Measurements from ENCODE around the gene LNP1.

The LNP1 gene

DNA sequence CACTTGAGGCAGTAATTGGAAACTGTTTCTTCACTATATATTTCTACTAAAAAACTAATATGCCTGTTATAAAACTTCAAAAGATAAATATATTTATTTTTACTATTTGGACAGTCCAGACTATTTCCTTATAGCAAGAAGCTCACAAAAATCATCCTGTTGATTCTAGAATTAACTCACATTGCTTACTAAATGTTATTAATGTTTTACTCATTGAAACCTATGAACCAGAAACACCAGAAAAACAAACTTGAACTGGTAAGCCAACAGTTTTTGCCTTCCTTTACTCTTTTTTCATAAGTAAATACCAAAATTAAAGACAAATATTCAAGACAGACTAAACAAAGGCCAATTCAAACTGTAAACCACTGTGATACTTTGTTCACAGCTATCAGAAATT lies 26.8 kb upstream of the LNP1 start:
- Mint-ChIP-seq H3K4me3 (no peak overlapping the region), H3K36me3 (ENCODE audit: insufficient read depth) (peaks cover 58% of the 10 kb centered on the region), H3K27me3 (no peaks in the 10 kb centered on the region), H3K4me1 (ENCODE audit: low read depth in 2 of 2) (peaks cover 0 to 4% of the 10 kb centered on the region in 2 donors), H3K27ac (no peak overlapping the region), H3K9me3 (no peaks in the 10 kb centered on the region)
- ATAC-seq (replicated peaks) (no peak), DNase-seq (no peak)

- no peak overlapping the region for H3K27ac Mint-ChIP-seq
- H3K4me1 Mint-ChIP-seq (ENCODE audit: low read depth in 2 of 2) = peaks cover 0 to 4% of the 10 kb centered on the region in 2 donors
- no peaks in the 10 kb centered on the region for H3K27me3 Mint-ChIP-seq
- peaks cover 61% of the 10 kb centered on the region for H3K36me3 Mint-ChIP-seq (ENCODE audit: insufficient read depth)
- no peak overlapping the region for H3K4me3 Mint-ChIP-seq
- H3K9me3 Mint-ChIP-seq = no peaks in the 10 kb centered on the region
- ATAC-seq (replicated peaks) = no peak
- no peak for DNase-seq
These were observed 25.0 kb upstream of the LNP1 start for GRCh38 chr3:100376301-100376700.

- peaks cover 35% of the 10 kb centered on the region for H3K36me3 Mint-ChIP-seq (ENCODE audit: insufficient read depth)
- no peak overlapping the region for H3K27ac Mint-ChIP-seq
These were observed 16.4 kb upstream of the LNP1 start for GRCh38 chr3:100384733-100385525.

GRCh38 chr3:100386437-100387074 lies 14.8 kb upstream of the LNP1 start:
- Mint-ChIP-seq H3K4me1 (ENCODE audit: low read depth in 2 of 2) (peaks cover 0 to 26% of the 10 kb centered on the region in 2 donors), H3K27me3 (no peaks in the 10 kb centered on the region), H3K4me3 (no peak overlapping the region), H3K9me3 (no peaks in the 10 kb centered on the region), H3K36me3 (ENCODE audit: insufficient read depth) (peaks cover 24% of the 10 kb centered on the region), H3K27ac (peak overlapping the region in 1 of 2 donors; percentile 65)
- ATAC-seq (replicated peaks) (no peak), DNase-seq (no peak)

More at GRCh38 chr3:100384733-100385525, 16.4 kb upstream of the LNP1 start:
- Mint-ChIP-seq H3K4me1 (ENCODE audit: low read depth in 2 of 2) (peaks cover 0 to 27% of the 10 kb centered on the region in 2 donors), H3K9me3 (no peaks in the 10 kb centered on the region), H3K4me3 (no peak overlapping the region), H3K27me3 (no peaks in the 10 kb centered on the region)
- no peak for DNase-seq
- no peak for ATAC-seq (replicated peaks)

- Mint-ChIP-seq H3K4me1 (ENCODE audit: low read depth in 2 of 2) (peaks cover 3 to 30% of the 10 kb centered on the region in 2 donors), H3K36me3 (ENCODE audit: insufficient read depth) (peaks cover 10% of the 10 kb centered on the region), H3K4me3 (no peak overlapping the region), H3K27ac (no peak overlapping the region), H3K27me3 (no peaks in the 10 kb centered on the region), H3K9me3 (no peaks in the 10 kb centered on the region)
- DNase-seq (no peak), ATAC-seq (replicated peaks) (no peak)
These were observed 12.3 kb upstream of the LNP1 start for GRCh38 chr3:100389025-100389424.

DNA sequence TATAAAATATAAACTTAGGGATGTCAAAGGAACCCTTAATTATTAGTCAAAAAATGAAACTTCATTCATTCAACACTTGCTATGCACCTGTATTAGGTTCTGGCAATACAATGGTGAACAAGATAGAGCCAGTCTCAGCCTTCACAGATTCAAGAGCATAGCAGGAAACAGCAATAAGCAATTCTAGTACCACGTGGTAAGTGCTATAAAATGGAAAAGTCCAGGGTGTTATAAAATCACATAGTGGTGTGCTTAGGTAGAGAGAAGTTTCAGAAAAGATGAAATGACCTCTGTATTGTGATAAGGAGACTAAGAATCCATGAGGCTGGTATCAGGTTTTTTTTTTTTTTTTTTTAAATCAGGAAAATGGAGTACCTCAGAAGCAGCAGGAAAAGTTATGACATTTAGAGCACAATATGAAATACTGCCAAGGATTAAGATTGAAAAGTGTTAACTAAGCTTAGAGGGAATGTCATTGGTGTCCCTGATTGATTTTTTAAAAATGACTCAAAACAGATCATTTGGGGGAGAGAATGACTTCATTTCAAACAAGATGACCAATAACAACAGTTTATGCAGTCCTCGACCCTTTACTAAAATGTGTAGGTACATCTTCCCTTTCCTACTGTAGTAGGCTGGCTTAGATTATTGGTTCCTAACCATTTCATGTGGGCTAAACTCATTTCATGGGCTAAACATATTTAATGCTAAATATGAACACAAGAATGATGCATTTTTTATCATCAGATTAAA lies 5.5 kb upstream of the LNP1 start:
- H3K27me3 Mint-ChIP-seq = no peaks in the 10 kb centered on the region
- ATAC-seq (replicated peaks) (no peak), DNase-seq (no peak)
- peaks cover 20 to 47% of the 10 kb centered on the region in 2 donors for H3K4me1 Mint-ChIP-seq (ENCODE audit: low read depth in 2 of 2)
- H3K27ac Mint-ChIP-seq = peak overlapping the region; percentile 8 to 29
- no peak overlapping the region for H3K4me3 Mint-ChIP-seq
- peaks cover 11% of the 10 kb centered on the region for H3K36me3 Mint-ChIP-seq (ENCODE audit: insufficient read depth)
- H3K9me3 Mint-ChIP-seq = no peaks in the 10 kb centered on the region

GRCh38 chr3:100396967-100397366 lies 4.4 kb upstream of the LNP1 start:
- H3K4me3 Mint-ChIP-seq = no peak overlapping the region
- no peaks in the 10 kb centered on the region for H3K9me3 Mint-ChIP-seq
- H3K4me1 Mint-ChIP-seq (ENCODE audit: low read depth in 2 of 2) = peaks cover 25 to 50% of the 10 kb centered on the region in 2 donors
- ATAC-seq (replicated peaks) = no peak
- peaks cover 16% of the 10 kb centered on the region for H3K36me3 Mint-ChIP-seq (ENCODE audit: insufficient read depth)
- no peak overlapping the region for H3K27ac Mint-ChIP-seq
- H3K27me3 Mint-ChIP-seq = no peaks in the 10 kb centered on the region
- DNase-seq = no peak

DNA sequence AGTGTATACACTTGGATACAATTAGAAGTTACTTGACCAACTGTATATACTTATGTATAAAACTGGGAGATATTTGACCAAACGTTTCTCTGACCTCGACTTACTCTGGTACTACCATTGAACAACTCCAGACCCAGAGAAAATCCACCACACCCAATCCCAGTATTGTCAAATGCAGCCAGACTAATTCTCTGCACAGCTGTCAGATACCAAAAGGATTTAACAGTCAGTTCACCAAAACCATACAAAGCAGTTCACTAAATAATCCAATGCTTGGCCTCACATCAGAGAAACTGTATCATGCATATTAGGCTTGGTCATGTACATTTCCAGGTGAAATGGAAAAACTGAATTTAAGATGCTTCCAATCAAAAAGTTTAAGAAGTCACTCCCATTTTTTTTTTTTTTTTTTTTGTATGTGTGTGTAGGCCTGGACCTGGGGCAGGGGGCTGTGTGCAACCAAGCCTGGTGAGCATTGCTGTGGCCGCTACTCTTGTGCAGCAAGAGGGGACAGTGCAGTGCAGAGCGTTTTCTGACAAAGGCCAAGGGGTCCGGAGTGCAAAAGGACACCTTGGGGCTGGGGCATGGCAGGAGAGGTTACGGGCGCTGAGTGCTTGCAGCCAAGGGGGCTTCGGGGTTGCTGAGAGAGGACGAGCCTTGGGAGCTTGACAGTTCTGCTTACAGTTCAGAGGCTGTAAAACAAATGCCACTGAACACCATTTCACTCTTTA lies 1.8 kb upstream of the LNP1 start:
- Mint-ChIP-seq H3K27me3 (no peaks in the 10 kb centered on the region), H3K4me1 (ENCODE audit: low read depth in 2 of 2) (peaks cover 24 to 45% of the 10 kb centered on the region in 2 donors), H3K36me3 (ENCODE audit: insufficient read depth) (peaks cover 16% of the 10 kb centered on the region), H3K4me3 (peak overlapping the region; percentile 94 to 98), H3K9me3 (no peaks in the 10 kb centered on the region), H3K27ac (peak overlapping the region; percentile 93 to 97)
- ATAC-seq (replicated peaks) (no peak), DNase-seq (no peak)

GRCh38 chr3:100400419-100400779 lies 940 bp upstream of the LNP1 start:
- DNase-seq (peak; percentile 25 to 37 (median 34)), ATAC-seq (replicated peaks) (peak; percentile 23)
- Mint-ChIP-seq H3K9me3 (no peaks in the 10 kb centered on the region), H3K27me3 (no peaks in the 10 kb centered on the region), H3K4me3 (peak overlapping the region; percentile 94 to 98), H3K4me1 (ENCODE audit: low read depth in 2 of 2) (peaks cover 22 to 43% of the 10 kb centered on the region in 2 donors), H3K27ac (peak overlapping the region; percentile 93 to 97), H3K36me3 (ENCODE audit: insufficient read depth) (peaks cover 16% of the 10 kb centered on the region)

- DNase-seq = peak in 2 of 3 experiments; percentile 50 to 52
These were observed 319 bp downstream of the LNP1 start for GRCh38 chr3:100401674-100402041.

GRCh38 chr3:100402256-100402655 lies 917 bp downstream of the LNP1 start:
- no peaks in the 10 kb centered on the region for H3K27me3 Mint-ChIP-seq
- H3K27ac Mint-ChIP-seq = peak overlapping the region; percentile 93 to 97
- ATAC-seq (replicated peaks) (no peak), DNase-seq (no peak)
- peaks cover 21 to 35% of the 10 kb centered on the region in 2 donors for H3K4me1 Mint-ChIP-seq (ENCODE audit: low read depth in 2 of 2)
- H3K4me3 Mint-ChIP-seq = peak overlapping the region; percentile 94 to 98
- peaks cover 14% of the 10 kb centered on the region for H3K36me3 Mint-ChIP-seq (ENCODE audit: insufficient read depth)
- peaks cover 0 to 1% of the 10 kb centered on the region in 2 donors for H3K9me3 Mint-ChIP-seq

More at GRCh38 chr3:100401674-100402041, 319 bp downstream of the LNP1 start:
- H3K9me3 Mint-ChIP-seq = no peaks in the 10 kb centered on the region
- peak overlapping the region; percentile 93 to 97 for H3K27ac Mint-ChIP-seq
- peak overlapping the region; percentile 94 to 98 for H3K4me3 Mint-ChIP-seq
- peaks cover 22 to 41% of the 10 kb centered on the region in 2 donors for H3K4me1 Mint-ChIP-seq (ENCODE audit: low read depth in 2 of 2)
- peaks cover 15% of the 10 kb centered on the region for H3K36me3 Mint-ChIP-seq (ENCODE audit: insufficient read depth)
- no peaks in the 10 kb centered on the region for H3K27me3 Mint-ChIP-seq
- peak; percentile 43 for ATAC-seq (replicated peaks)

DNA sequence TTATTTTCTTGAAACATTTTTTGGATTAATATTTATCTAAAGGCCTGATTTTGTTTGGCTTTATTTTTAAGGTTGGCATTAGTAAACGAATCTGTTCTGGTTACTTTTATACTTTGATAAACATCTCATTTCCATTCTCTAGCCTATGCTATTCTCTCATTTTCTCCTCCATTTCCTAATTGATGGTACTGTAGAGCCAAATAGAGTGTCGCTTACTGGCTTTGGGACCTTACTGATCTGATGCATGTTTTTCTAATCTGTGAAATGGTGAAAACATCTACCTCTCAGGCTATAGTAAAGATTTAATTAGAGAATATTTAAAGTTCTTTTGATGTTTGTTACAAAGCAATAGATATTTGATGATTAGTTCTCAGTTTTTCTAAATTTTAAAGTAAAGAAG lies 1.6 kb downstream of the LNP1 start:
- Mint-ChIP-seq H3K4me3 (peak overlapping the region in 1 of 2 donors; percentile 94), H3K9me3 (peaks cover 0 to 8% of the 10 kb centered on the region in 2 donors), H3K36me3 (ENCODE audit: insufficient read depth) (peaks cover 14% of the 10 kb centered on the region), H3K27me3 (no peaks in the 10 kb centered on the region), H3K4me1 (ENCODE audit: low read depth in 2 of 2) (peaks cover 21 to 33% of the 10 kb centered on the region in 2 donors), H3K27ac (peak overlapping the region in 1 of 2 donors; percentile 93)
- ATAC-seq (replicated peaks) (no peak), DNase-seq (no peak)

Data from effector memory CD8-positive, alpha-beta T cell (primary cell).